ENCODE data around the gene NUMBL.
"Not testable (repeated sequence)": the region's sequence is repeated elsewhere in the genome, so short reads cannot be mapped to it uniquely, and the experiment has no call there.

The NUMBL gene

DNA sequence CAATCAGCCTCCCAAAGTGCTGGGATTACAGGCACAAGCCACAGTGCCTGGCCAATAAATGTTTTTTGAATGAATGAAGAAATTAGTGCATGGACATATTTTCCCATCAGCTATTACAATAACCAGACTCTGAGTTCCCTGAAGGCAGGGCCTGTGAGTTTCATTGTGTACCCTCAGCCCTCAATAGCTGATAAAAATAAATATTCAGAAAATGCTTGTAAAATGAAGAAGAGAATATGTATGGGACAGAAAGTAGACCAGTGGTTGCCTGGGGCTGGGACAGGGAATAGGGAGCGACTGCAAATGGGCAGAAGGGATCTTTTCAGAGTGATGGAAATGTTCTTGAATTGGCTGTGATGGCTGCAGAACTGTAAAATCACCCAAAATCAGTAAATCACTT is 28.8 kb downstream of the NUMBL start:
- no peak for DNase-seq

DNA sequence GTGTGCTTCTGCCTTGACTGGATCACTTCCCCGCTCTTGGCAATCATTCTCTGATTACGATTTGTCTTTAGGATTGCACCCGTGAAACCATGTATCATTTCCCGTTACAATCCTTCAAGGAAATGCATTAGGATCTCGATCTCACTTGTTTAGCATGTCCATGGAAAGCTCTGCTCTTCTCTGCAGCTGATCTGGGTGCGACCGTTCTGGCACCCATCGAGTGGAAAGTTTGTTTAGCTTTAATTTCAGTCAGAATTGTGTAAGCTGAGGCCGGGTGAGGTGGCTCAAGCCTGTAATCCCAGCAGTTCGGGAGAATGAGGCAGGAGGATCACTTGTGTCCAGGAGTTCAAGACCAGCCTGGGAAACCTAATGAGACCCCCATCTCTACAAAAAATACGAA is 30.9 kb downstream of the NUMBL start:
- no peak for DNase-seq

DNA sequence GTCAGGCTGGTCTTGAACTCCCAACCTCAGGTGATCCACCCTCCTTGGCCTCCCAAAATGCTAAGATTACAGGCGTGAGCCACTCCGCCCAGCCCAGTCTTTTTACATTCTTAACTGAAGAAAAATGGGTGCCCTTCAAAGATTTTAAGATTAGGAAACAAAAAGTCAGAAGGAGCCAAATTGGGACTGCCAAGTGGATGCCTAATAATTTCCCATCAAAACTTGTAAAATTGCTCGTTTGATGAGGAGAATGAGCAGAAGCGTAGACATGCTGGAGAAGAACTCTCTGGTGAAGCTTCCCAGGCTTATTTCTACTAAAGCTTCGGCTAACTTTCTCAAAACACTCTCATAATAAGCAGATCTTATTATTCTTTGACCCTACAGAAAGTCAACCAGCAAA is 31.3 kb downstream of the NUMBL start:
- DNase-seq: no peak

DNA sequence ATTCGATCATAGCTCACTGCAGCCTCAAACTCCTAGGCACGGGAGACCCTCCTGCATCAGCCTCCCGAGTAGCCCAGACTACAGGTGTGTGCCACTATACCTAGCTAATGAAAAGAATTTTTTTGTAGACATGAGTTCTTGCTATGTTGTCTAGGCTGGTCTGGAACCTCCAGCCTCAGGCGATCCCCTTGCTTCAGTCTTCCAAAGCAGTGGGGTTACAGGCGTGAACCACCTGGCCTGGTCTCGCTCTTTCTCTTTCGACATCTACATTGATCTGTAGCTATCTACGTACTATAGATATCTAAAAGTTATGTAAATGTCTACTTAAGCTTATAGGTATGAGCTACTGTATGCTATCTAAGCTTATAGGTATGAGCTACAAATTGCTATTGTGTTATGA is 32.4 kb downstream of the NUMBL start:
- no peak for DNase-seq

DNA sequence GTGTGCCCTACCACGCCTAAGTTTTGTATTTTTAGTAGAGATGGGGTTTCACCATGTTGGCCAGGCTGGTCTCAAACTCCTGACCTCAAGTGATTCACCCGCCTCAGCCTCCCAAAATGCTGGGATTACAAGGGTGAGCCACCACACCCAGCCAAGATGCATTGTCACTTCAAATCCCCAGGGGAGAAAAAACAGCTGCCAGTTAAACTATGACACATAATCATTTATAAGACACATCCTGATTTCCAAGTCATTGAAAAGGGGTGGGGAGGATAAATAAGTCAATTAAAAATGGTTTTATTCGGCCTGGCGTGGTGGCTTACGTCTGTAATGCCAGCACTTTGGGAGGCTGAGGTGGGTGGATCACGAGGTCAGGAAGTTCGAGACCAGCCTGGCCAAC is 34.8 kb downstream of the NUMBL start:
- DNase-seq: peak; percentile 29

DNA sequence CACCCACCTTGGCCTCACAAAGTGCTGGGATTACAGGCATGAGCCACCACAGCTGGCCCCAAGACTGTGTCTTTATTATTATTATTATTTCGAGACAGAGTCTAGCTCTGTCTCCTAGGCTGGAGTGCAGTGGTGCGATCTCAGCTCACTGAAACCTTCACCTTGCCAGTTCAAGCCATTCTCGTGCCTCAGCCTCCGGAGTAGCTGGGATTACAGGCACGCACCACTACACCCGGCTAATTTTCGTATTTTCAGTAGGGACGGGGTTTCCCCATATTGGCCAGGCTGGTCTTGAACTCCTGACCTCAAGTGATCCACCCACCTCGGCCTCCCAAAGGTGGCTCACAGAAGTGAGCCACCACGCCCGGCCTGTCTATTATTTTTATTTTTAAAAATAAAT is 38.1 kb downstream of the NUMBL start:
- DNase-seq: not testable (repeated sequence)

DNA sequence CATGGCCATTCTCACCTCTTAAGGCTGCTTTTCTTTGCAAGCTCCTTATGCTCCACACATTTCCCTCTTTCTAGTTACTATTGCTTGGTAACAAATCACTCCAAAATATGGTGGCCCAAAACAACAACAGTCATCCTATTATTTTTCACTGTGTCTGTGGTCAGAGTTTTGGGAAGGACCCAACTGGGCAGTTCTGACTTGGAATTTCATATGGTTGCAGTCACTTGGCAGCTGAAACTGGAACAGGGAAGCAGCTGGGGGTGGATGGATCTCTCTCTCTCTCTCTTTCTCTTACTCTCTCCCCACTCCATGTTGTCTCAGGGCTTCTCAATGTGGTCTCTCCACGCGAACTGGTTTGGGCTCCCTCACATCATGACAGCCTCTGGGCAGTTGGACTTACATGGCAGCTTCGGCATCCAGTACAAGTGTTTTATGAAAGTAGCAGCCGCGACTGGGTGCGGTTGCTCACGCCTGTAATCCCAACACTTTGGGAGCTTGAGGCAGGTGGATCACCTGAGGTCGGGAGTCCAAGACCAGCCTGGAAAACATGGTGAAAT is 39.6 kb downstream of the NUMBL start:
- DNase-seq: no peak

DNA sequence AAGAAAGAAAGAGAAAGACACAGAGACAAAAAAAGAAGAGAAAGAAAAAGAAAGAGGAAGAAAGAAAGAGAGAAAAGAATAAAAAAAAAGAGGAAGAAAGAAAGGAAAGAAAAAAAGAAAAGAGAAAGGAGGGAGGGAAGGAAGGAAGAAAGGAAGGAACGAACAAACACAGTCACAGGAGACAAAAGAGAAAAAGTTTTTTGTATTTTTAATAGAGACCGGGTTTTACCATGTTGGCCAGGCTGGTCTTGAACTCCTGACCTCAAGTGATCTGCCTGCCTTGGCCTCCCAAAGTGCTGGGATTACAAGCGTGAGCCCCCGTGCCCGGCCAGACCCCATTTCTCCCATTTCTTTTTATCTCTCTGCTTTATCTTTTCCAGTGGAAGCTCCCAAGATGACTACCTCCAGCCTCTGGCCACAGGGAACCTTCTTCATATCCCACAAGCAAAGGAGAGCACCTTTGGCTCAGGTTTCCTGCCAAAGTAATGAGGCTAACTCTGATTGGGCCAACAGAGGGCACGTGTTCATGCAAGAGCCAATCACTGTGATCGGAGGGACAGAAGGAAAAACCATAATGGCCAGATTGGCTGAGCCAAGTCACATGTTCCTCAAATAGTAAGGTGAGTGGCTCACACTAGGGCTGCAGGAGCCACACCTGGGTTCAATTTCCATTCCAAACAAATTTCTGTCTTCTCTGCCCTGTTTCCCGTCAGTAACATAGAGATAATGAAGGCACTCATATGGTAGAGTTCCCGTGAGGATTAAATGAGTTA is 40.4 kb downstream of the NUMBL start:
- peak; percentile 43 for DNase-seq

DNA sequence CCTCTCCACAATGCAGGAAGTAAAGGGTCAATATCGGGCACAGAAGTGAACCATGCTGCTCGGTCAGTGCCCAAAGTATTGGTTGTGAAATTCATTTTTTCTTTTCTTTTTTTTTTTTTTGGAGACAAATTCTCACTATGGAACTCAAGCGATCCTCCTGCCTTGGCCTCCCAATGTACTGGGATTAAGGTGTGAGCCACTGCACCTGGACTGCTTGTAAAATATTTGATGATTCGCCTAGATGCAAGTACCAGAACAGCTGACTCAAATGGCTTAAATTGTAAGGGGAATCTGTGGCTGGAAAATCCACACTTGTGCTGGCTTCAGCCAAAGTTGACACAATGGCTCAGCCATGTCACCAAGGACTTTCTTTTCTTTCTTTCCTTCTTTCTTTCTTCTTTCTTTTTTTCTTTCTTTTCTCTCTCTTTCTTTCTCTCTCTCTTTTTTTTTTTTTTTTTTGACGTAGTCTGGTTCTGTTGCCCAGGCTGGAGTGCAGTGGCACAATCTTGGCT is 43.7 kb downstream of the NUMBL start:
- no peak for DNase-seq

DNA sequence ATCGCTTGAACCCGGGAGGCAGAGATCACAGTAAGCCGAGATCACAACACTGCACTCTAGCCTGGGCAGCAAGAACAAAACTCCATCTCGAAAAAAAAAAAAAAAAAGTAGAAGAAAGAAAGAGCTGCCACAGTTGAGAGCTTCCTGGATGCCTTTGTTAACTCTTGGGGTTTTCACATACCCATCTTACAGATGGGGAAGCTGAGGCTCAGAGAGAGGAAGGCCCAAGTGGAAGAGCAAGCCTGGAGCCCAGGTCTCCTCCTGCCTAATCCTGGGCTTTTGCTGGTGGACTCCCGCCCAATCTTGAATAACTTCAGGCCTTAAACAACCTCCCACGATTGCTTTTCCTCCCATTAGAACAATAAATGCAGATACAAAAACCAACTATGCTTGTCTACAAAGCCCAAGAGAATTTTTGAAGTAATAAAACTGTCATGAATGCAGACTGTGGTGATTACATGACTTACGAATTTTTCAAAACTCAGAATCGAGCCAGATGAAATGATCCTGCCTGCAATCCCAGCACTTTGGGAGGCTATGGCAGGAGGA is 47.6 kb downstream of the NUMBL start:
- DNase-seq: no peak

DNA sequence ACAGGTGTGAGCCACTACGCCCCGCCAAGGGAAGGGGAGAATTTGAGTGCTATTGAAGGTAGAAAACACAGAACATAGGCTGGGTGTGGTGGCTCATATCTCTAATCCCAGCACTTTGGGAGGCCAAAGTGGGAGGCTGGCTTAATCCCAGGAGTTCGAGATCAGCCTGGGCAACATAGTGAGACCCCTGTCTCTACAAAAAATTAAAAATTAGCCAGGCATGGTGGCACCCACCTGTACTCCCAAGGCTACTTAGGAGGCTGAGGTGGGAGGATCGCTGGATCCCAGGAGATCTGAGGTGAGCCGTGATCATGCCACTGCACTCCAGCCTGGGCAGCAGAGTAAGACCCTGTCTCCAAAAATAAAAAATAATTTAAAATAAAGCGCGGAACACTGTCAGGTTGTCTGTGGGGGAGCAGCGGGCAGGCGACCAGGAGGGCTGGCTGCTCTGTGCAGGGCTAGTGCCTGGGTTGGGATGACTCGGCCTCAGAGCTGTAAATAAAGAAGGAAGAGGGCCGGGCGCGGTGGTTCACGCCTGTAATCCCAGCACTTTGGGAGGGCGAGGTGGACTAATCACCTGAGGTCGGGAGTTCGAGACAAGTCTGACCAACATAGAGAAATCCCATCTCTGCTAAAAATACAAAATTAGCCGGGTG is 48.3 kb downstream of the NUMBL start:
- no peak for DNase-seq

DNA sequence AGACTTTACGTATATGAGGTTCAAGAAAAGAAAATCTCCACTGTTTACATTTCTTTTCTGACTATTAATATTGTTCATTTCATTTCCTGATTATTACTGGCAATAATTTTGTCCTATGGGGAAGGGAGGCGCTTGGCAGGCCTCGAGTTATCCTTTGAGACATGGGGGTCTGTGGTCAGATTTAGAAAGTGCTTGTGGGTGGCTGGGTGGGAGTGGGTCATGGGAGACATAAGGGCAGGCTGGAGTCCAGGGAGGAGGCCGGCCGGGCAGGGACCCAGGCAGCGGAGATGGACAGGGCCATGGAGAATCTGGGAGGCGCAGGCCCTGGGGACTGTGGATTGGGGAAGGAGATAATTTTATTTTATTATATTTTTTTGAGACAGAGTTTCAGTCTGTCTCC is 49.2 kb downstream of the NUMBL start:
- no peak for DNase-seq

DNA sequence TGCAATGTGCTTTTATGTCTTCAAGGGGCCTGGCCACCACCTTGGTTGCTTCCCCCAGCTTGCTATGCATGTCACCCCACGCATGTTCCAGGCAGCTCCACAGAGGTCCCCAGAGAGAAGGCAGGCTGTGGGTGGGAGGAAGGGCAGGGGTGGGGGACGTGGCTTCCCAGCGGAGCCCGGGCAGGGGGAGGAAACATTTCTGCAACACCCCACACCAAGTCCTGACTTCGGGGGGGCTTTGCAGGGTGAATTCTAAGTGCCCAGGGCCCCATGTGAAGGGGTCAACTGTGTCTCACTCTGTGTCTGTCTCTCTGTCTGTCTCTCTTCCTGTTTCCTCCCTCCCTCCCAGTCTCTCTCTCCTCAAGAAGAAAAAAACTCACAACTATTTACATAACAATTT is 49.7 kb downstream of the NUMBL start:
- no peak for DNase-seq

DNA sequence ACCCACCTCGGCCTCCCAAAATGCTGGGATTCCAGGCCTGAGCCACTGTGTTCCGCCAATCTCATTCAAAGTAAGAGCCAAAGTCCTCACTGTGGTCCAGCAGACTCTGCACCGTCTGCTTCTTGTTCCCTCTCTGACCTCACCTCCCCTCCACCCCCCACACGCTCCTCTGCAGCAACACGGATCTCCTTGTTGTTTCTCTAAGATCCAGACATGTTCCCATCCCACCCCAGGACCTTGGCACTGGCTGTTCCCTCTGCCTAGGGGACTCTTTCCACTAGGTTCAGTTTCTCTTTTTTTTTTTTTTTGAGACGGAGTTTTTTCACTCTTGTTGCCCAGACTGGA is 50.8 kb downstream of the NUMBL start:
- no peak for DNase-seq

DNA sequence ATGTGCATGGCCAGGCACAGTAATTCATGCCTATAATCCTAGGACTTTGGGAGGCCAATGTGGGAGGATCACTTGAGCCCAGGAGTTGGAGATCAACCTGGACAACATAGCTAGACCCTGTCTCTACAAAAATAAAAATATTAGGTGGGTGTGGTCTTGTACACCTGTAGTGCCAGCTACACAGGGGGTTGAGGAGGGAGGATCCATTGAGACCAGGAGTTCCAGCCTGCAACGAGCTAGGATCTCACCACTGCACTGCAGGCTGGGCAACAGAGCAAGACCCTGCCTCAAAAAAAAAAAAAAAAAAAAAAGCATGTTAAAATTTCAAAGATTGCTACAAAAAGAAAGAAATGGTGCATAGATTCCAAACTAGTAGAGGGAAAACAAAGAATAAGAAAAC is 52.1 kb downstream of the NUMBL start:
- DNase-seq: no peak

DNA sequence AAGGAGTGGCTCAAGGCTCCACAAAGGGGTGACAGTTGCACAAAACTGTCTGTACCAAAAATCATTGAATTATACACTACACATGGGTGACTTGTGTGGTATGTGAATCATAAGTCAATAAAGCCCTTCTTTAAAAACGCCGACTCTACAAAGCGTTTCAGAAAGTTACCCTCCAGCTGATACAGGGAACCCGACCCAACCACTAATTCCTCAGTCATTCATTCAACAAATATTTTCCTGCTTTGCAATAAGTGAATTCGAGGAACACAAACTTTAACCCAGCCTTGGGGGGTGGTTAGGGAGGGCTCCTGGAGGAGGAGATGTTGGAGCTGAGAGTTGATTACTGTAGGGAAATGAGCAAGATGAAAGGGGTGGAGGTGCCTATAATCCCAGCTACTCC is 57.2 kb downstream of the NUMBL start:
- no peak for DNase-seq

DNA sequence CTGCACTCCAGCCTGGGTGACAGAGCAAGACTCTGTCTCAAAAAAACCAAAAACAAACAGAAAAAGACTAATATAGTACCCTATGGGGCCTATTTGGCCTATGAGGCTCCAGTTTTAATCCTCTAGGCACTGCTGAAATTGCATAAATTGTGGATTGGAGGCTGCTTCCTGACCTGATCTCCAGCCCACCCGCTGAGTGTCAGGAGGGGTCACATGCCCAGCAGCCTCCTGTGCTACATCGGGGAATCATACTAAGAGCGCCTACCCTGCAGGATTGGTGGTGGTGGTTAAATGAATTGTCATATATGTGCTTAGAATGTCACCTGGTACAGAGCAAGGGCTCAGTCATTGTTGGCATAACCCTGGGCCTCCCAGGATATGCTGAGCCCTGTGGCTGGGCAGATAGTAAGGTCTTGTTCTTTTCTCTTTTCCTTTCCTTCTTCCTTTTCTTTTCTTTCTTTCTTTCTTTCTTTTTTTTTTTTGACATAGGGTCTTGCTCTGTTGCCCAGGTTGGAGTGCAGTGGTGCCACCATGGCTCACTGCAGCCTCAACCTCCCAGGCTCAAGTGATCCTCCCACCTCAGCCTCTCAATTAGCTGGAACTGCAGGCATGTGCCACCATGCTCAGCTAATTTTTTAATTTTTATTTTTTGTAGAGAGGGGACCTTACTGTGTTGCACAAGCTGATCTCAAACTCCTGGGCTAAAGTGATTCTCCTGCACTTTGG is 58.0 kb downstream of the NUMBL start:
- DNase-seq: no peak

DNA sequence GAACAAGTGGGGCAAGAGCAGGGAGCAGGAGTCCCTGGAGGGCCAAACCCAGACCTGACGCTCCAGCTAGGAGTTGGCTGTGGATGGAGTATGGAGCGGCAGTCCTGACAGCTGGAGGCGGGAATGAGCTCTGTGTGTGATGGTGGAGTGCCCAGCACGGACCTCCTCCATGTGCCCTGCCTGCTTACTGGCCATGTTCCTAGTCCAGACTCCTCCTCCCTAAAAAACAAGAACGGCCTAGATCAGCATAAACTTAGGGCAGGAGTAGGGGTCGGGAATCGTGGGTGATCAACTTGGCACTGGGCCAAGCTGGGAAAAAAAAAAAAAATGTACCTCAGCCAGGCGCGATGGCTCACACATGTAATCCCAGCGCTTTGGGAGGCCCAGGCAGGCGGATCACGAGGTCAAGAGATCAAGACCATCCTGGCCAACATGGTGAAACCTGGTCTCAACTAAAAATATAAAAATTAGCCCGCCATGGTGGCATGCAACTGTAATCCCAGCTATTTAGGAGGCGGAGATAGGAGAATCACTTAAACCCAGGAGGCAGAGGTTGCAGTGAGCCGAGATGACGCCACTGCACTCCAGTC is 59.8 kb downstream of the NUMBL start:
- DNase-seq: no peak

DNA sequence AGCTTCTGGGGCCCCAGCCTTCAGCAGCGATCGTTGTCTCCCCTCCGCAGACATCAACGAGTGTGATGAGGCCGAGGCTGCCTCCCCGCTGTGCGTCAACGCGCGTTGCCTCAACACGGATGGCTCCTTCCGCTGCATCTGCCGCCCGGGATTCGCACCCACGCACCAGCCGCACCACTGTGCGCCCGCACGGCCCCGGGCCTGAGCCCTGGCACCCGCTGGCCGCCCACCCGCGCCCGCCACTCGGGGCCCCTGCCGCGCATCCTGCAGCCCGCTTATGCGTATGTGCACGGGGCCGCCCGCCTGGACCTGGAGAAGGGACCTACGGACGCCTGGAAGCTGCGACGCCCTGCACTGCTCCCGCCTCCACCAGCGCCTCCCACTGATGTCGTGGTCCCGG is 61.1 kb downstream of the NUMBL start:
- no peak for DNase-seq

DNA sequence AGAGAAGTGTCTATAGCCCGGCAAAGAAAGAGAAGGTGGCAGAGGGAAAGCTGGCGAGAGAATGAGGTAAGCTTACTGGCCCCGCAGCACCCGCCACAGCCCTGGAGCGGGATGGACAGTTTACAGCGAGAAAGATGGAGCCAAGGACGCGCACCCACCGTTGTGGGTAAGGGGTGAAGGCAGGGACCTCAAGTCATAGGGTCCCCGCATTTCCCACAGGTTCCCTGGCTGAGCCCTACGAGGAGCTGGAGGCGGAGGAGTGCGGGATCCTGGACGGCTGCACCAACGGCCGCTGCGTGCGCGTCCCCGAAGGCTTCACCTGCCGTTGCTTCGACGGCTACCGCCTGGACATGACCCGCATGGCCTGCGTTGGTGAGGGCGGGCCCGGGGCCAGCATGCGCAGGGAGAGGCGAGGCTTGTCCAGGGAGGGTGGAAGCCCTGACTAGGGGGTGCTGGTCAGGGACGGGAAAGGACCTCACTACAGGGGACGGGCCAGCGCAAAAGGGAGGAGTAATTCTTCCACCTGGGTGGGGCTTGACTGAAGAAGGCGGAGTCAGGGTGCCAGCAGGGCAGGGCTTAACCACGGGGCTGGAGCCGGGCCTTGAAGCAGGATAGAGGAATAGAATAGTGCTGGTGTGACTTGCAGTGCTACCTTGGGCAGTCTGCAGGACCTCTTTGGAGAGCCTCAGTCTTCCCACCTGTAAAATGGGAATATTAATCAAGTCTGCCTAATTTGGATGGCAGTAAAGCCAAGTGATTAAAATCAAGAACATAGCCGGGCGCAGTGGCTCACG is 62.8 kb downstream of the NUMBL start:
- DNase-seq: no peak

DNA sequence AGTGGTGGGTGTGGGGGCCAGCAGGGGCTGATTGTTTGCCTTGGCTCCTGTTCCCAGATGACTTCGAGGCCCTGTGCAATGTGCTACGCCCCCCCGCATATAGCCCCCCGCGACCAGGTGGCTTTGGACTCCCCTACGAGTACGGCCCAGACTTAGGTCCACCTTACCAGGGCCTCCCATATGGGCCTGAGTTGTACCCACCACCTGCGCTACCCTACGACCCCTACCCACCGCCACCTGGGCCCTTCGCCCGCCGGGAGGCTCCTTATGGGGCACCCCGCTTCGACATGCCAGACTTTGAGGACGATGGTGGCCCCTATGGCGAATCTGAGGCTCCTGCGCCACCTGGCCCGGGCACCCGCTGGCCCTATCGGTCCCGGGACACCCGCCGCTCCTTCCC is 63.5 kb downstream of the NUMBL start:
- DNase-seq: no peak
